Loucy (cell line): ENCODE results near the gene DOK1.

Source experiments
- H2AFZ ChIP-seq: fragments of 200-600 bp; sonication (generic); 2 replicates; pipeline ENCODE4 v1.6.0; 2016; ENCODE audit warnings: antibody characterized with exemption, mild to moderate bottlenecking, low read length, moderate library complexity
- H3F3A ChIP-seq: fragments of 200-600 bp; 2 replicates; pipeline ENCODE4 v1.6.0; 2016; ENCODE audit warnings: antibody characterized with exemption, low read depth, mild to moderate bottlenecking
- H3K27me3 ChIP-seq: fragments of 200-600 bp; sonication (generic); 2 replicates; pipeline ENCODE4 v1.6.1; 2014; ENCODE audit warnings: low read length, mild to moderate bottlenecking; ENCODE audit not compliant: insufficient read depth, poor library complexity, severe bottlenecking
- H3K36me3 ChIP-seq: fragments of 200-600 bp; sonication (generic); 2 replicates; pipeline ENCODE4 v1.6.1; 2016; ENCODE audit warnings: low read length; ENCODE audit not compliant: insufficient read depth
- H3K4me1 ChIP-seq: fragments of 200-600 bp; sonication (generic); 2 replicates; pipeline ENCODE4 v1.5.1; 2014; ENCODE audit warnings: low read length, mild to moderate bottlenecking; ENCODE audit not compliant: insufficient read depth, poor library complexity, severe bottlenecking
- H3K4me2 ChIP-seq: fragments of 200-600 bp; sonication (generic); 2 replicates; pipeline ENCODE4 v1.6.0; 2014; ENCODE audit warnings: antibody characterized with exemption, low read length, low read depth, mild to moderate bottlenecking; ENCODE audit not compliant: poor library complexity, severe bottlenecking
- H3K4me3 ChIP-seq: fragments of 200-600 bp; sonication (generic); 2 replicates; pipeline ENCODE4 v1.5.1; 2014; ENCODE audit warnings: low read length, mild to moderate bottlenecking, mixed read lengths; ENCODE audit not compliant: poor library complexity, severe bottlenecking
- H3K79me2 ChIP-seq: fragments of 200-600 bp; sonication (generic); 2 replicates; pipeline ENCODE4 v1.6.1; 2014; ENCODE audit warnings: low read length; ENCODE audit not compliant: insufficient read depth
- H3K9ac ChIP-seq: fragments of 200-600 bp; sonication (generic); 2 replicates; pipeline ENCODE4 v1.6.0; 2014; ENCODE audit warnings: mild to moderate bottlenecking, low read depth, low read length, moderate library complexity; ENCODE audit not compliant: poor library complexity, severe bottlenecking
- H3K9me2 ChIP-seq: fragments of 200-600 bp; sonication (generic); replicated peaks from 2 replicates; pipeline ENCODE4 v1.6.1; 2016; ENCODE audit warnings: low read depth, low read length, mixed read lengths
- H3K9me3 ChIP-seq: fragments of 200-600 bp; sonication (generic); 2 replicates; pipeline ENCODE4 v1.6.1; 2014; ENCODE audit warnings: mild to moderate bottlenecking, antibody characterized with exemption, low read length, low read depth; ENCODE audit not compliant: insufficient read depth
- H4K20me1 ChIP-seq: fragments of 200-600 bp; sonication (generic); 2 replicates; pipeline ENCODE4 v1.6.0; 2014; ENCODE audit warnings: antibody characterized with exemption, low read length, mild to moderate bottlenecking; ENCODE audit not compliant: insufficient read depth, poor library complexity, severe bottlenecking
- EZH2phosphoT487 ChIP-seq: fragments of 200-600 bp; IDR thresholded peaks from 2 replicates; pipeline ENCODE4 v1.6.1; 2018; ENCODE audit warnings: antibody characterized with exemption, mild to moderate bottlenecking, moderate library complexity, borderline replicate concordance
- TF ChIP-seq, protein P1 (sequence below): fragments of 200-600 bp; sonication (generic); conservative IDR thresholded peaks from 2 replicates; pipeline ENCODE4 v1.5.1; 2014; ENCODE audit warnings: mild to moderate bottlenecking, antibody characterized with exemption, low read length

Gene DOK1

DNA sequence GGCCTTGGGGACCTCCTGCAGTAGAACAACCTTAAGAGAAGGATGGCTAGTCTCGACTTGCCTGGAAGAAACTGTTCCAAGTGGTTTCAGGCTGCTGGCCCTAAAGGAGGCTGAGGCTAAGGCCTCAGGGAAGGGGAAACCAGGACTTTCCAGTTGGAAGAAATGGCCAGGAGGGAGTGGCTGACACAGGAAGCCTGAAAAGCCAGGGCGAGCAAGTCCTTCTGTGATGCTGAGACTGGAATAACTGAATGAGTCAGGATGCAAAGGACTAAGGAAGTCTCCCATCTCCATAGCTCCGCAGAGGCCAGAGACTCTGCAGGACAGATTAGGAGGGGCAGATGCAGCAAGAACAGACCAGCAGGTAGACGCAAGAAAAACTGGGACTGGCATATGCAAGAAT is 17.4 kb upstream of the DOK1 start:
- H3K9ac ChIP-seq: no peak overlapping the region
- H3K36me3 ChIP-seq: peaks cover 3% of the 10 kb centered on the region; the same call in 1 of the 2 replicates
- no peak overlapping the region for H3K4me3 ChIP-seq
- no peak overlapping the region for H3K4me2 ChIP-seq
- no peaks in the 10 kb centered on the region; the same call in 1 of the 2 replicates for H3K79me2 ChIP-seq
- peaks cover 4% of the 10 kb centered on the region for H4K20me1 ChIP-seq
- no peaks in the 10 kb centered on the region for H3K9me2 ChIP-seq
- peaks cover under 1% of the 10 kb centered on the region for H3K4me1 ChIP-seq
- H2AFZ ChIP-seq: no peak overlapping the region
- TF ChIP-seq EZH2phosphoT487: no peak
- no peaks in the 10 kb centered on the region for H3K9me3 ChIP-seq
- no peaks in the 10 kb centered on the region for H3F3A ChIP-seq
- no peaks in the 10 kb centered on the region for H3K27me3 ChIP-seq

DNA sequence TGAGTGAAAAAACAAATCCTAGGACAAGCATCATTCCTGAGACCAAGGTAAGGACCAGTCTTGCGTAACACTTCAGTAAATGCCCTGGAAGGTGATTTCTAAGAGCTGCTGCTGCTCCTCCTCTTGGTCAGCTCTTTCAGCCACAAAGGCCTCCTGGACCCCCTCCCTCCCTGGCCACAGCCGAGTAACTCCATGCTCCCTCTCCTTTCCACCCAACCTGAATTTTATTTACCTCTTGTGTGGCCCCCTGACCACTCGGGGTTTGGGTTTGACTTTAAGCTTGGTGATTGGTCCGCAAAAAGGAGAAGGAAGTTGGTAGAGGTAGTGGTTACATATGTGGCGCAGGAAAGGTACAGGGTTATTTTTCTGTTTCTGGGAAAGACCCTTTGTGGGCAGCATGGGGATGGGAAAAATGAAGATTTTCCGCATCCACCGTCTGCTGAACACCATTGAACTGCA is 15.6 kb upstream of the DOK1 start:
- H3K4me2 ChIP-seq: no peak overlapping the region
- H3K9ac ChIP-seq: no peak overlapping the region
- no peaks in the 10 kb centered on the region for H4K20me1 ChIP-seq
- H3K4me1 ChIP-seq: no peaks in the 10 kb centered on the region
- no peaks in the 10 kb centered on the region for H3K9me3 ChIP-seq
- H3K79me2 ChIP-seq: no peaks in the 10 kb centered on the region
- no peak for TF ChIP-seq EZH2phosphoT487
- no peaks in the 10 kb centered on the region for H3K27me3 ChIP-seq
- H3K4me3 ChIP-seq: no peak overlapping the region
- H3K9me2 ChIP-seq: no peaks in the 10 kb centered on the region
- H2AFZ ChIP-seq: no peak overlapping the region
- no peaks in the 10 kb centered on the region for H3F3A ChIP-seq
- H3K36me3 ChIP-seq: no peaks in the 10 kb centered on the region

DNA sequence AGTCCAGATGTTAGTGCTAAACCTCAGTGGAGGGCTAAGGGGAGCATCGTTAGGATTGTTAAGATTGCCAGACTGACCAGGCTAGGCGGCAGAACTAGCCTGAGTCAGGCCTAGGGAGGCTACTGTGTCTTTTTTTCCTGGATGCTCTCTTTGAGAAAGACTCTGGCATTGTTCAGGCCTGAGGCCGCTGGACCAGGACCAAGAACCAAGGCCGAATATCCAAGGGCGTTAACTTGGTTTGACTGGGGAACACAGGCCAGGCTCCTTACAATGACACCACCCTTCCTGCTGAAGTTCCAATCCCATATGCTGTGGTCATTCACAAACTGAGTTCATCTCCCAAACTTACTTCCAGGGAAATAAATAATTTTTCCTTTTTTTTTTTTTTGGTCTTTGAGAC is 14.2 kb upstream of the DOK1 start:
- H3K9me2 ChIP-seq: no peaks in the 10 kb centered on the region
- no peak overlapping the region for H3K4me3 ChIP-seq
- H3K36me3 ChIP-seq: no peaks in the 10 kb centered on the region
- H3K4me2 ChIP-seq: no peak overlapping the region
- no peaks in the 10 kb centered on the region for H3K9me3 ChIP-seq
- TF ChIP-seq, protein P1, sequence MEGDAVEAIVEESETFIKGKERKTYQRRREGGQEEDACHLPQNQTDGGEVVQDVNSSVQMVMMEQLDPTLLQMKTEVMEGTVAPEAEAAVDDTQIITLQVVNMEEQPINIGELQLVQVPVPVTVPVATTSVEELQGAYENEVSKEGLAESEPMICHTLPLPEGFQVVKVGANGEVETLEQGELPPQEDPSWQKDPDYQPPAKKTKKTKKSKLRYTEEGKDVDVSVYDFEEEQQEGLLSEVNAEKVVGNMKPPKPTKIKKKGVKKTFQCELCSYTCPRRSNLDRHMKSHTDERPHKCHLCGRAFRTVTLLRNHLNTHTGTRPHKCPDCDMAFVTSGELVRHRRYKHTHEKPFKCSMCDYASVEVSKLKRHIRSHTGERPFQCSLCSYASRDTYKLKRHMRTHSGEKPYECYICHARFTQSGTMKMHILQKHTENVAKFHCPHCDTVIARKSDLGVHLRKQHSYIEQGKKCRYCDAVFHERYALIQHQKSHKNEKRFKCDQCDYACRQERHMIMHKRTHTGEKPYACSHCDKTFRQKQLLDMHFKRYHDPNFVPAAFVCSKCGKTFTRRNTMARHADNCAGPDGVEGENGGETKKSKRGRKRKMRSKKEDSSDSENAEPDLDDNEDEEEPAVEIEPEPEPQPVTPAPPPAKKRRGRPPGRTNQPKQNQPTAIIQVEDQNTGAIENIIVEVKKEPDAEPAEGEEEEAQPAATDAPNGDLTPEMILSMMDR: no peak
- TF ChIP-seq EZH2phosphoT487: no peak
- no peaks in the 10 kb centered on the region for H3F3A ChIP-seq
- no peak overlapping the region for H3K9ac ChIP-seq
- no peaks in the 10 kb centered on the region for H3K27me3 ChIP-seq
- H2AFZ ChIP-seq: no peak overlapping the region
- H3K4me1 ChIP-seq: no peaks in the 10 kb centered on the region
- no peaks in the 10 kb centered on the region for H4K20me1 ChIP-seq
- no peaks in the 10 kb centered on the region for H3K79me2 ChIP-seq

DNA sequence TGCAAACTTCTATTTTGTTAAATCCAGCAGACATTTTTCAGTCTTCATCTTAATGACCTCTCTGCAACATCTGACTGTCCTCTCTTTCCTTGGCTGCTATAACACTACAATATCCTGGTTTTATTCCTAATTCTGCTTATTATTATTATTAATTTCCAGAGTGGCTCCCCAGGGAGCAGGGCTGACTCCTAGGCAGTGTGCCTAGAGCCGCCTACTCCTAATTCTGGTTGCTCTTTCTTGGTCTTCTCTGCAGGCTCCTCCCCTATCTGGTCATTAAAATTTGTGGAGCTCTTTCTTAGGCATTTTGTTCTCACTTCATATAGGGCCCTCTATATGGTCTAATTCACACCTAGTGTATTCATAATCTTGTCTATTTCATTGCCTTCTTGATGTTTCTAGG is 11.5 kb upstream of the DOK1 start:
- Histone ChIP-seq H3F3A (no peaks in the 10 kb centered on the region), H3K4me3 (no peak overlapping the region), H4K20me1 (no peaks in the 10 kb centered on the region), H3K9me3 (no peaks in the 10 kb centered on the region), H3K4me1 (no peaks in the 10 kb centered on the region), H3K79me2 (no peaks in the 10 kb centered on the region), H3K36me3 (no peaks in the 10 kb centered on the region), H3K9me2 (no peaks in the 10 kb centered on the region), H3K27me3 (no peaks in the 10 kb centered on the region), H2AFZ (no peak overlapping the region), H3K9ac (no peak overlapping the region), H3K4me2 (no peak overlapping the region)
- no peak for TF ChIP-seq EZH2phosphoT487
- TF ChIP-seq, protein P1: no peak
